Liver (tissue), 9 donors: ENCODE measurements around the gene CENPC. TPM values are rescaled to one million over a fixed set of nuclear protein-coding genes. Genes with fewer than 3 reads are reported as not detected.

Source experiments
- DNase-seq: peaks from one replicate; pipeline ENCODE4 v3.0.0-alpha.2; 2017; ENCODE audit warnings: low spot score
- H3K27ac ChIP-seq, 2 donors: one replicate each; pipeline ENCODE4 v1.7.0; 2013; ENCODE audit warnings: inconsistent platforms in 2 of 2, low read length in 2 of 2, control low read depth in 1 of 2, low read depth in 1 of 2, mild to moderate bottlenecking in 1 of 2
- H3K27me3 ChIP-seq, 4 donors: one replicate each; pipeline versions ENCODE4 v1.6.1 to v1.7.0; 2013; ENCODE audit warnings: low read length in 3 of 4, inconsistent platforms in 1 of 4, mild to moderate bottlenecking in 1 of 4, moderate library complexity in 1 of 4; ENCODE audit not compliant: control insufficient read depth in 4 of 4, insufficient read depth in 4 of 4
- H3K36me3 ChIP-seq, 4 donors: one replicate each; pipeline versions ENCODE4 v1.6.1 to v1.7.0; 2013; ENCODE audit warnings: low read length in 3 of 4, mild to moderate bottlenecking in 3 of 4, low read depth in 1 of 4, moderate library complexity in 1 of 4; ENCODE audit not compliant: control insufficient read depth in 4 of 4, insufficient read depth in 3 of 4
- H3K4me1 ChIP-seq, 4 donors: one replicate each; pipeline versions ENCODE4 v1.6.1 to v1.7.0; 2013; ENCODE audit warnings: low read length in 3 of 4, mild to moderate bottlenecking in 3 of 4, moderate library complexity in 1 of 4; ENCODE audit not compliant: control insufficient read depth in 4 of 4, insufficient read depth in 4 of 4
- H3K4me3 ChIP-seq, 3 donors: one replicate each; pipeline versions ENCODE4 v1.6.1 to v1.7.0; 2013; ENCODE audit warnings: low read length in 3 of 3, control low read depth in 1 of 3, low read depth in 1 of 3, mild to moderate bottlenecking in 1 of 3
- H3K9ac ChIP-seq, 2 donors: one replicate each; pipeline ENCODE4 v1.7.0; 2013; ENCODE audit warnings: low read length in 2 of 2, mild to moderate bottlenecking in 2 of 2, moderate library complexity in 2 of 2, control low read depth in 1 of 2, low read depth in 1 of 2
- H3K9me3 ChIP-seq, 4 donors: one replicate each; pipeline versions ENCODE4 v1.6.1 to v1.7.0; 2013; ENCODE audit warnings: low read length in 3 of 4; ENCODE audit not compliant: control insufficient read depth in 4 of 4
- EGR1 ChIP-seq, 2 donors: IDR thresholded peaks; 2 replicates each; pipeline ENCODE4 v1.6.1; 2016 to 2018; ENCODE audit warnings: antibody characterized with exemption in 2 of 2, low read depth in 2 of 2
- FOXA1 ChIP-seq: IDR thresholded peaks from 2 replicates; pipeline ENCODE4 v1.6.1; 2016; ENCODE audit warnings: antibody characterized with exemption
- FOXA2 ChIP-seq: IDR thresholded peaks from 2 replicates; pipeline ENCODE4 v1.6.1; 2016; ENCODE audit warnings: antibody characterized with exemption
- GABPA ChIP-seq, 2 donors: IDR thresholded peaks in 1 of 2; conservative IDR thresholded peaks in 1 of 2; 2 replicates each; pipeline ENCODE4 v1.6.1; 2016; ENCODE audit warnings: antibody characterized with exemption in 2 of 2, mild to moderate bottlenecking in 1 of 2, moderate library complexity in 1 of 2
- HNF4A ChIP-seq, 2 donors: conservative IDR thresholded peaks; 2 replicates each; pipeline ENCODE4 v1.6.1; 2016; ENCODE audit warnings: antibody characterized with exemption in 2 of 2, mild to moderate bottlenecking in 2 of 2
- HNF4G ChIP-seq: IDR thresholded peaks from 2 replicates; pipeline ENCODE4 v1.6.1; 2016; ENCODE audit warnings: antibody characterized with exemption
- JUND ChIP-seq, 2 donors: IDR thresholded peaks; 2 replicates each; pipeline ENCODE4 v1.6.1; 2016; ENCODE audit warnings: antibody characterized with exemption in 2 of 2
- NR2F2 ChIP-seq: IDR thresholded peaks from 2 replicates; pipeline ENCODE4 v1.6.1; 2016; ENCODE audit warnings: antibody characterized with exemption
- RAD21 ChIP-seq, 2 donors: IDR thresholded peaks; 2 replicates each; pipeline ENCODE4 v1.6.1; 2016; ENCODE audit warnings: antibody characterized with exemption in 2 of 2, mild to moderate bottlenecking in 2 of 2
- RXRA ChIP-seq, 2 donors: IDR thresholded peaks; 2 replicates each; pipeline ENCODE4 v1.6.1; 2017 to 2018; ENCODE audit warnings: antibody characterized with exemption in 2 of 2, mild to moderate bottlenecking in 1 of 2
- SP1 ChIP-seq: IDR thresholded peaks from 2 replicates; pipeline ENCODE4 v1.6.1; 2018; ENCODE audit warnings: antibody characterized with exemption, mild to moderate bottlenecking
- TAF1 ChIP-seq: conservative IDR thresholded peaks from 2 replicates; pipeline ENCODE4 v1.6.1; 2016; ENCODE audit warnings: antibody characterized with exemption, mild to moderate bottlenecking
- YY1 ChIP-seq: IDR thresholded peaks from 2 replicates; pipeline ENCODE4 v1.6.1; 2016; ENCODE audit warnings: antibody characterized with exemption, mild to moderate bottlenecking
- WGBS: extraction: QIAGEN DNeasy Blood & Tissue Kit; methylation state at CpG from one replicate; pipeline ENCODE4 v1.1.7; 2013; 5-methylcytosine and 5-hydroxymethylcytosine counted together
- polyA plus RNA-seq, 2 donors: library from polyadenylated mRNA; stranded (reverse) in 1 of 2; unstranded in 1 of 2; fragments of 200-250 nt in 1 of 2; fragments of >200 nt in 1 of 2; fragmentation: Nextera tagmentation in 1 of 2; extraction: Ambion mirVana in 1 of 2; gene quantifications; one replicate each; pipeline versions ENCODE4 v1.2.1 to v1.2.3, GENCODE V29; 2013 to 2015
- total RNA-seq, 2 donors: library from RNA; depleted of rRNA; stranded (reverse); fragments of >200 nt; gene quantifications; one replicate each; pipeline ENCODE4 v1.2.3, GENCODE V29; 2014
- TF ChIP-seq, protein P1 (sequence below): fragments of 150-350 bp; IDR thresholded peaks from 2 replicates; pipeline ENCODE4 v1.5.1; 2017; ENCODE audit warnings: improper control_type of control experiment, low read depth, low read length; ENCODE audit not compliant: missing input control
- TF ChIP-seq, protein P2 (sequence below): IDR thresholded peaks from 2 replicates; pipeline ENCODE4 v1.6.1; 2016; ENCODE audit warnings: antibody characterized with exemption, mild to moderate bottlenecking
- TF ChIP-seq, protein P3 (sequence below): IDR thresholded peaks from 2 replicates; pipeline ENCODE4 v1.6.1; 2016; ENCODE audit warnings: antibody characterized with exemption
- TF ChIP-seq, protein P4 (sequence below): IDR thresholded peaks from 2 replicates; pipeline ENCODE4 v1.6.1; 2016; ENCODE audit warnings: antibody characterized with exemption
- TF ChIP-seq, protein P5 (sequence below): IDR thresholded peaks from 2 replicates; pipeline ENCODE4 v1.6.1; 2016; ENCODE audit warnings: antibody characterized with exemption
- donor health status: healthy.
- donor health status: healthy.
- donor health status: healthy.
- donor health status: healthy.
- donor health status: healthy.

CENPC gene
- total and polyA plus RNA-seq, 4 donors, result 1.9 to 14.9 (median 9.6) TPM

DNA sequence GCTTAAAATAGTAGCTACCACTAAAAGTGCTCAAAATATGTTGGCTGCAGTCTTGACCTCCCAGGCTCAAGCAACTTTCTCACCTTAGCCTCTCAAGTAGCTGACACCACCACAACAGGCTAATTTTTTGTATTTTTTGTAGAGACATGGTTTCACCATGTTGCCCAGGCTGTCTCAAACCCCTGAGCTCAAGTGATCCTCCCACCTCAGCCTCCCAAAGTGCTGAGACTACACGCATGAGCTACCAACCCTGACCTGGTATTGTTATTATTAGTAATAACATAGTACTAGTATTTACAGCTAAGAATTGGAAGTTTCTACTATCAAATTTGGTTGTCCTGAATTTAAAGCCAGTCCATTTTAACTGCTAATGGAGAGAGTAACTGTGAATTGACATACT, 31.2 kb upstream of the CENPC start:
- Histone ChIP-seq H3K9ac (no peak overlapping the region), H3K27me3 (no peaks in the 10 kb centered on the region), H3K27ac (no peak overlapping the region), H3K4me1 (no peaks in the 10 kb centered on the region), H3K36me3 (no peaks in the 10 kb centered on the region), H3K9me3 (no peaks in the 10 kb centered on the region), H3K4me3 (no peak overlapping the region)
- 83% methylated on average over 1 of the region's 1 CpG for WGBS
- no peak for DNase-seq
- TF ChIP-seq, protein P1, sequence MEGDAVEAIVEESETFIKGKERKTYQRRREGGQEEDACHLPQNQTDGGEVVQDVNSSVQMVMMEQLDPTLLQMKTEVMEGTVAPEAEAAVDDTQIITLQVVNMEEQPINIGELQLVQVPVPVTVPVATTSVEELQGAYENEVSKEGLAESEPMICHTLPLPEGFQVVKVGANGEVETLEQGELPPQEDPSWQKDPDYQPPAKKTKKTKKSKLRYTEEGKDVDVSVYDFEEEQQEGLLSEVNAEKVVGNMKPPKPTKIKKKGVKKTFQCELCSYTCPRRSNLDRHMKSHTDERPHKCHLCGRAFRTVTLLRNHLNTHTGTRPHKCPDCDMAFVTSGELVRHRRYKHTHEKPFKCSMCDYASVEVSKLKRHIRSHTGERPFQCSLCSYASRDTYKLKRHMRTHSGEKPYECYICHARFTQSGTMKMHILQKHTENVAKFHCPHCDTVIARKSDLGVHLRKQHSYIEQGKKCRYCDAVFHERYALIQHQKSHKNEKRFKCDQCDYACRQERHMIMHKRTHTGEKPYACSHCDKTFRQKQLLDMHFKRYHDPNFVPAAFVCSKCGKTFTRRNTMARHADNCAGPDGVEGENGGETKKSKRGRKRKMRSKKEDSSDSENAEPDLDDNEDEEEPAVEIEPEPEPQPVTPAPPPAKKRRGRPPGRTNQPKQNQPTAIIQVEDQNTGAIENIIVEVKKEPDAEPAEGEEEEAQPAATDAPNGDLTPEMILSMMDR, result no peak
- TF ChIP-seq NR2F2 (no peak), FOXA2 (no peak), TAF1 (no peak), YY1 (no peak), SP1 (no peak), HNF4A (conservative IDR thresholded peaks at IDR 0.05) (no peak)
- TF ChIP-seq, protein P2, sequence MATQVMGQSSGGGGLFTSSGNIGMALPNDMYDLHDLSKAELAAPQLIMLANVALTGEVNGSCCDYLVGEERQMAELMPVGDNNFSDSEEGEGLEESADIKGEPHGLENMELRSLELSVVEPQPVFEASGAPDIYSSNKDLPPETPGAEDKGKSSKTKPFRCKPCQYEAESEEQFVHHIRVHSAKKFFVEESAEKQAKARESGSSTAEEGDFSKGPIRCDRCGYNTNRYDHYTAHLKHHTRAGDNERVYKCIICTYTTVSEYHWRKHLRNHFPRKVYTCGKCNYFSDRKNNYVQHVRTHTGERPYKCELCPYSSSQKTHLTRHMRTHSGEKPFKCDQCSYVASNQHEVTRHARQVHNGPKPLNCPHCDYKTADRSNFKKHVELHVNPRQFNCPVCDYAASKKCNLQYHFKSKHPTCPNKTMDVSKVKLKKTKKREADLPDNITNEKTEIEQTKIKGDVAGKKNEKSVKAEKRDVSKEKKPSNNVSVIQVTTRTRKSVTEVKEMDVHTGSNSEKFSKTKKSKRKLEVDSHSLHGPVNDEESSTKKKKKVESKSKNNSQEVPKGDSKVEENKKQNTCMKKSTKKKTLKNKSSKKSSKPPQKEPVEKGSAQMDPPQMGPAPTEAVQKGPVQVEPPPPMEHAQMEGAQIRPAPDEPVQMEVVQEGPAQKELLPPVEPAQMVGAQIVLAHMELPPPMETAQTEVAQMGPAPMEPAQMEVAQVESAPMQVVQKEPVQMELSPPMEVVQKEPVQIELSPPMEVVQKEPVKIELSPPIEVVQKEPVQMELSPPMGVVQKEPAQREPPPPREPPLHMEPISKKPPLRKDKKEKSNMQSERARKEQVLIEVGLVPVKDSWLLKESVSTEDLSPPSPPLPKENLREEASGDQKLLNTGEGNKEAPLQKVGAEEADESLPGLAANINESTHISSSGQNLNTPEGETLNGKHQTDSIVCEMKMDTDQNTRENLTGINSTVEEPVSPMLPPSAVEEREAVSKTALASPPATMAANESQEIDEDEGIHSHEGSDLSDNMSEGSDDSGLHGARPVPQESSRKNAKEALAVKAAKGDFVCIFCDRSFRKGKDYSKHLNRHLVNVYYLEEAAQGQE, result no peak

DNA sequence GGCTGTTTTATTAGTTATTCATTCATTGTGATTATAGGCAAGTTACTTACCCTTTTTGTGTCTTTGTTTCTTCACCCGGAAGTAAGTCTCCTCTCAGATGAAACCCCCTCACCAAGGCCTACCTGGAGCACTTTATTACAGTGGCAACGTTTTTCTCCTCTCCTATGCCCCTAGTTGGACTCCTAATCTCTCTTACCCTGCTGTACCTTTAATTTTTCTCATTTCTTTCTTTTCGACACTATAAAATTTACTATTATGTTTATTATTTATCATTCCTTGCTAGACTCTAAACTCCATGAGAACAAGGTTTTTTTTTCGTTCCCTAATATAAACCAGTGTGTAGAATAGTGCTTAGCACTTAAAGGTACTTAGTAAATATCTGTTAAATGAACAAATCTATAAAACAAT, 30.8 kb upstream of the CENPC start:
- Histone ChIP-seq H3K9me3 (no peaks in the 10 kb centered on the region), H3K27me3 (no peaks in the 10 kb centered on the region), H3K4me1 (no peaks in the 10 kb centered on the region), H3K4me3 (no peak overlapping the region), H3K36me3 (no peaks in the 10 kb centered on the region), H3K27ac (no peak overlapping the region), H3K9ac (no peak overlapping the region)
- 69% methylated on average over 4 of the region's 4 CpGs for WGBS
- TF ChIP-seq FOXA1 (no peak), EGR1 (IDR thresholded peaks at IDR 0.05; ENCODE audit: low read depth in 2 of 2) (no peak), JUND (IDR thresholded peaks at IDR 0.05) (no peak), YY1 (no peak), SP1 (no peak), RAD21 (IDR thresholded peaks at IDR 0.05) (no peak), HNF4G (no peak), FOXA2 (no peak), NR2F2 (no peak), RXRA (IDR thresholded peaks at IDR 0.05) (no peak), GABPA (IDR thresholded peaks at IDR 0.05 in 1 of 2, conservative IDR thresholded peaks at IDR 0.05 in 1 of 2) (no peak)
- TF ChIP-seq, protein P2, result no peak
- TF ChIP-seq, protein P3, sequence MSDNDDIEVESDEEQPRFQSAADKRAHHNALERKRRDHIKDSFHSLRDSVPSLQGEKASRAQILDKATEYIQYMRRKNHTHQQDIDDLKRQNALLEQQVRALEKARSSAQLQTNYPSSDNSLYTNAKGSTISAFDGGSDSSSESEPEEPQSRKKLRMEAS, result no peak
- TF ChIP-seq, protein P1, result no peak
- TF ChIP-seq, protein P4, sequence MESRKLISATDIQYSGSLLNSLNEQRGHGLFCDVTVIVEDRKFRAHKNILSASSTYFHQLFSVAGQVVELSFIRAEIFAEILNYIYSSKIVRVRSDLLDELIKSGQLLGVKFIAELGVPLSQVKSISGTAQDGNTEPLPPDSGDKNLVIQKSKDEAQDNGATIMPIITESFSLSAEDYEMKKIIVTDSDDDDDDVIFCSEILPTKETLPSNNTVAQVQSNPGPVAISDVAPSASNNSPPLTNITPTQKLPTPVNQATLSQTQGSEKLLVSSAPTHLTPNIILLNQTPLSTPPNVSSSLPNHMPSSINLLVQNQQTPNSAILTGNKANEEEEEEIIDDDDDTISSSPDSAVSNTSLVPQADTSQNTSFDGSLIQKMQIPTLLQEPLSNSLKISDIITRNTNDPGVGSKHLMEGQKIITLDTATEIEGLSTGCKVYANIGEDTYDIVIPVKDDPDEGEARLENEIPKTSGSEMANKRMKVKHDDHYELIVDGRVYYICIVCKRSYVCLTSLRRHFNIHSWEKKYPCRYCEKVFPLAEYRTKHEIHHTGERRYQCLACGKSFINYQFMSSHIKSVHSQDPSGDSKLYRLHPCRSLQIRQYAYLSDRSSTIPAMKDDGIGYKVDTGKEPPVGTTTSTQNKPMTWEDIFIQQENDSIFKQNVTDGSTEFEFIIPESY, result no peak
- TF ChIP-seq, protein P5, sequence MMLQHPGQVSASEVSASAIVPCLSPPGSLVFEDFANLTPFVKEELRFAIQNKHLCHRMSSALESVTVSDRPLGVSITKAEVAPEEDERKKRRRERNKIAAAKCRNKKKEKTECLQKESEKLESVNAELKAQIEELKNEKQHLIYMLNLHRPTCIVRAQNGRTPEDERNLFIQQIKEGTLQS, result no peak
- no peak for DNase-seq
